HepG2 (cell line): ENCODE results near the gene NMBR. TPM values are rescaled to one million over a fixed set of nuclear protein-coding genes. Genes with fewer than 3 reads are reported as not detected.

Experiments
- ATF7-NPFF ChIP-seq: sonication (generic); formaldehyde crosslinking; IDR thresholded peaks from 2 replicates; pipeline ENCODE4 v1.8.1; 2023; ENCODE audit warnings: mild to moderate bottlenecking, low read depth, missing genetic modification reagents, moderate library complexity
- ESRRA ChIP-seq: sonication (generic); formaldehyde crosslinking; IDR thresholded peaks from 2 replicates; pipeline ENCODE4 v1.5.1; 2020; ENCODE audit warnings: mild to moderate bottlenecking, low read depth, missing genetic modification reagents
- FUBP1 ChIP-seq: sonication (generic); formaldehyde crosslinking; IDR thresholded peaks from 2 replicates; pipeline ENCODE4 v1.5.1; 2020; ENCODE audit warnings: missing genetic modification reagents, mild to moderate bottlenecking, borderline replicate concordance
- HDAC2 ChIP-seq: sonication (generic); formaldehyde crosslinking; IDR thresholded peaks from 2 replicates; pipeline ENCODE4 v1.4.0; 2020; ENCODE audit warnings: missing genetic modification reagents
- JUN ChIP-seq: sonication (generic); formaldehyde crosslinking; IDR thresholded peaks from 2 replicates; pipeline ENCODE4 v1.4.0; 2020; ENCODE audit warnings: mild to moderate bottlenecking, missing genetic modification reagents
- MXD4 ChIP-seq: IDR thresholded peaks from 2 replicates; pipeline ENCODE4 v1.6.1; 2016; ENCODE audit warnings: mild to moderate bottlenecking, missing biosample characterization, missing genetic modification reagents
- NR0B2 ChIP-seq: sonication (generic); formaldehyde crosslinking; IDR thresholded peaks from 2 replicates; pipeline ENCODE4 v1.4.0; 2020; ENCODE audit warnings: mild to moderate bottlenecking, missing genetic modification reagents
- REXO4 ChIP-seq: sonication (generic); formaldehyde crosslinking; IDR thresholded peaks from 2 replicates; pipeline ENCODE4 v1.8.0; 2022; ENCODE audit warnings: missing genetic modification reagents, mild to moderate bottlenecking, borderline replicate concordance
- SKIL ChIP-seq: sonication (generic); formaldehyde crosslinking; IDR thresholded peaks from 2 replicates; pipeline ENCODE4 v1.8.0; 2022; ENCODE audit warnings: missing genetic modification reagents, mild to moderate bottlenecking, moderate library complexity, borderline replicate concordance
- SNAPC4 ChIP-seq: sonication (generic); formaldehyde crosslinking; IDR thresholded peaks from 2 replicates; pipeline ENCODE4 v1.4.0; 2020; ENCODE audit warnings: mild to moderate bottlenecking, missing genetic modification reagents
- ZBTB20 ChIP-seq: sonication (generic); formaldehyde crosslinking; IDR thresholded peaks from 2 replicates; pipeline ENCODE4 v1.8.1; 2023; ENCODE audit warnings: missing genetic modification reagents, low read depth, mild to moderate bottlenecking, borderline replicate concordance
- ZNF18 ChIP-seq: sonication (generic); formaldehyde crosslinking; IDR thresholded peaks from 2 replicates; pipeline ENCODE4 v1.8.0; 2022; ENCODE audit warnings: mild to moderate bottlenecking, missing genetic modification reagents; ENCODE audit not compliant: insufficient replicate concordance
- ZNF569 ChIP-seq: sonication (generic); formaldehyde crosslinking; IDR thresholded peaks from 2 replicates; pipeline ENCODE4 v1.5.0; 2020; ENCODE audit warnings: mild to moderate bottlenecking, missing genetic modification reagents, moderate library complexity, borderline replicate concordance
- ZNF589 ChIP-seq: sonication (generic); formaldehyde crosslinking; conservative IDR thresholded peaks from 2 replicates; pipeline ENCODE4 v1.8.0; 2022; ENCODE audit warnings: mild to moderate bottlenecking, moderate library complexity, missing genetic modification reagents
- ZNF678 ChIP-seq: sonication (generic); formaldehyde crosslinking; IDR thresholded peaks from 2 replicates; pipeline ENCODE4 v1.4.0; 2020; ENCODE audit warnings: mild to moderate bottlenecking, missing genetic modification reagents
- ZNF780A ChIP-seq: sonication (generic); formaldehyde crosslinking; IDR thresholded peaks from 2 replicates; pipeline ENCODE4 v1.8.0; 2022; ENCODE audit warnings: mild to moderate bottlenecking, missing genetic modification reagents, moderate library complexity
- polyA plus RNA-seq, 8 experiments: library from polyadenylated mRNA; depleted of rRNA in 3 of 8; stranded (reverse) in 7 of 8; unstranded in 1 of 8; fragments of >200 nt; fragmentation: Illumina TruSeq in 4 of 8; extraction: Trizol in 4 of 8; gene quantifications; 2 replicates each; pipeline versions ENCODE4 v1.2.1 to v1.2.3, GENCODE V29; 2011 to 2016; ENCODE audit warnings: low read depth in 4 of 8, missing spikeins in 1 of 8, mixed read lengths in 1 of 8; ENCODE audit not compliant: insufficient read depth in 1 of 8
- total RNA-seq, 5 experiments: library from RNA; depleted of rRNA; stranded (reverse); fragments of >200 nt; fragmentation: Illumina TruSeq; extraction: Trizol; gene quantifications; 2 replicates each; pipeline ENCODE4 v1.2.3, GENCODE V29; 2016; ENCODE audit warnings: low read depth in 1 of 5

NMBR gene
- total and polyA plus RNA-seq, 2 of the 13 experiments (the other 11 are each of a cell fraction or from before 2014, with no cell fraction given) = not detected

- TF ChIP-seq SNAPC4 (CRISPR knock-in tag) = 0 out of 2 replicates have a peak, but pooled peaks have one; percentile 15
- TF ChIP-seq FUBP1 (CRISPR knock-in tag) = peak; percentile 85; the same call in 1 of the 2 replicates
- TF ChIP-seq ZNF780A (CRISPR knock-in tag) = no peak
- peak; percentile 97 for TF ChIP-seq MXD4
- no peak; the same call in 1 of the 2 replicates for TF ChIP-seq ZNF569 (CRISPR knock-in tag)
- peak; percentile 90 for TF ChIP-seq ZNF18 (CRISPR knock-in tag)
- TF ChIP-seq SKIL (CRISPR knock-in tag) = no peak
- TF ChIP-seq NR0B2 (CRISPR knock-in tag) = no peak; the same call in 1 of the 2 replicates
- TF ChIP-seq ZBTB20 = peak; percentile 89
- TF ChIP-seq HDAC2 = peak; percentile 97
- no peak for TF ChIP-seq REXO4 (CRISPR knock-in tag)
- TF ChIP-seq ZNF589 (CRISPR knock-in tag) = peak; percentile 77; the same call in 1 of the 2 replicates
- TF ChIP-seq JUN (CRISPR knock-in tag) = peak; percentile 74; the same call in 1 of the 2 replicates
- peak; percentile 89 for TF ChIP-seq ZNF678
- TF ChIP-seq ESRRA (CRISPR knock-in tag) = no peak; the same call in 1 of the 2 replicates
- TF ChIP-seq ATF7-NPFF (CRISPR knock-in tag) = peak; percentile 92
Measured at GRCh38 chr6:142146828-142147662, at the start of gene NMBR, which contains the start of gene VTA1 (continued).
